ENCODE data around the gene MARS1. TPM values are rescaled to one million over a fixed set of nuclear protein-coding genes. Genes with fewer than 3 reads are reported as not detected.
A peak's percentile ranks its signal among the peaks of the same experiment; 100 is the strongest.

Gene MARS1
- total and polyA plus RNA-seq, 8 donors = 35.1 to 1,821 (median 61.7) TPM

GRCh38 chr12:57543581-57543980, 55.7 kb downstream of the MARS1 start:
- intact Hi-C loops (cut with DNase I; ENCODE audit: low total_unique reads) = no loop called here
- H3K27me3 ChIP-seq = peaks cover 0 to 8% (median 5%) of the 10 kb centered on the region in 3 donors
- peaks cover 14 to 54% (median 27%) of the 10 kb centered on the region in 4 donors for H3K4me1 ChIP-seq
- DNase-seq = no peak
- WGBS, 5 donors = 56 to 84% (median 77%) methylated on average over 2 of the region's 2 CpGs
- H3K27ac ChIP-seq = no peak overlapping the region
- peaks cover 3 to 44% (median 40%) of the 10 kb centered on the region in 4 donors for H3K36me3 ChIP-seq
- TF ChIP-seq POLR2A (IDR thresholded peaks at IDR 0.05) (no peak), POLR2AphosphoS5 (IDR thresholded peaks at IDR 0.05) (no peak), CTCF (IDR thresholded peaks at IDR 0.05) (no peak), EP300 (IDR thresholded peaks at IDR 0.05) (no peak)
- no peaks in the 10 kb centered on the region for H3K9me3 ChIP-seq
- no peak overlapping the region for H3K4me3 ChIP-seq

- WGBS, 5 donors = 53 to 67% (median 57%) methylated on average over 14 to 15 of the region's 15 CpGs
Observed at GRCh38 chr12:57545809-57546437, 58.1 kb downstream of the MARS1 start.

GRCh38 chr12:57546438-57547287, 58.8 kb downstream of the MARS1 start, which contains the start of gene DCTN2:
Gene DCTN2, minus strand, starts transcription at chr12:57547192. Its CDS starts 129 bp downstream, at chr12:57547063.
- Histone ChIP-seq H3K27me3 (peaks cover 0 to 32% (median 25%) of the 10 kb centered on the region in 3 donors), H3K27ac (peak within 1 kb of the TSS; percentile 93 to 98 (median 96)), H3K4me1 (peaks cover 14 to 50% (median 35%) of the 10 kb centered on the region in 4 donors), H3K9me3 (no peaks in the 10 kb centered on the region), H3K4me3 (peak within 1 kb of the TSS; percentile 86 to 100 (median 96)), H3K36me3 (peaks cover 3 to 13% (median 12%) of the 10 kb centered on the region in 4 donors)
- 0 to 1% (median 1%) methylated on average over 29 to 56 of the region's 56 CpGs for whole genome bisulfite sequencing, 5 donors
- peak; percentile 96 to 99 for DNase-seq
- intact Hi-C loops (cut with DNase I; ENCODE audit: low total_unique reads) = no loop called here
- no peak for TF ChIP-seq EP300 (IDR thresholded peaks at IDR 0.05)
- peak in 1 of 4 donors; percentile 37 for TF ChIP-seq POLR2A (IDR thresholded peaks at IDR 0.05)
- peak in 2 of 3 donors; percentile 73 to 79 for TF ChIP-seq POLR2AphosphoS5 (IDR thresholded peaks at IDR 0.05)
- peak in 1 of 7 experiments; percentile 18 for TF ChIP-seq CTCF (IDR thresholded peaks at IDR 0.05)

More at GRCh38 chr12:57545809-57546437, 58.1 kb downstream of the MARS1 start:
- Histone ChIP-seq H3K4me3 (peak overlapping the region; percentile 86 to 100 (median 96)), H3K27me3 (peaks cover 0 to 31% (median 25%) of the 10 kb centered on the region in 3 donors), H3K36me3 (peaks cover 3 to 20% (median 18%) of the 10 kb centered on the region in 4 donors), H3K9me3 (no peaks in the 10 kb centered on the region), H3K4me1 (peaks cover 14 to 58% (median 35%) of the 10 kb centered on the region in 4 donors), H3K27ac (peak overlapping the region; percentile 93 to 98 (median 96))
- intact Hi-C loops (cut with DNase I; ENCODE audit: low total_unique reads) = no loop called here
- TF ChIP-seq POLR2A (IDR thresholded peaks at IDR 0.05) (no peak), POLR2AphosphoS5 (IDR thresholded peaks at IDR 0.05) (no peak), CTCF (IDR thresholded peaks at IDR 0.05) (no peak), EP300 (IDR thresholded peaks at IDR 0.05) (no peak)
- DNase-seq = peak in 1 of 2 donors; percentile 54

Data from stomach (tissue), 9 donors.